ENCODE data around the gene ASCC2.
"Not testable (repeated sequence)": the region's sequence is repeated elsewhere in the genome, so short reads cannot be mapped to it uniquely, and the experiment has no call there.

The ASCC2 gene

DNA sequence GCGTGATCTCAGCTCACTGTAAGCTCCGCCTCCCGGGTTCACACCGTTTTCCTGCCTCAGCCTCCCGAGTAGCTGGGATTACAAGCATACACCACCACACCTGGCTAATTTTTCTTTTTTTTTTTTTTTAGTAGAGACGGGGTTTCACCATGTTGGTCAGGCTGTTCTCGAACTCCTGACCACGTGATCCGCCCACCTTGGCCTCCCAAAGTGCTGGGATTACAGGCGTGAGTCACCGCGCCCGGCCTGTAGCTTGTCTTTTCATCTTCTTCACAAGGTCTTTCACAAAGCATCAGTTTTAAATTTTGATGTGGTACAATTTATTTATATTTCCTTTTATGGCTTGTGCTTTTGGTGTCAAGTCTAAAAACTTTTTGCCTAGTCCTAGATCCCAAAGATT is 27.5 kb upstream of the ASCC2 start:
- H2BK120ac ChIP-seq (ENCODE audit: insufficient read depth, low read length, poor library complexity); H4K8ac ChIP-seq (ENCODE audit: low read depth, low read length): not testable (repeated sequence)

DNA sequence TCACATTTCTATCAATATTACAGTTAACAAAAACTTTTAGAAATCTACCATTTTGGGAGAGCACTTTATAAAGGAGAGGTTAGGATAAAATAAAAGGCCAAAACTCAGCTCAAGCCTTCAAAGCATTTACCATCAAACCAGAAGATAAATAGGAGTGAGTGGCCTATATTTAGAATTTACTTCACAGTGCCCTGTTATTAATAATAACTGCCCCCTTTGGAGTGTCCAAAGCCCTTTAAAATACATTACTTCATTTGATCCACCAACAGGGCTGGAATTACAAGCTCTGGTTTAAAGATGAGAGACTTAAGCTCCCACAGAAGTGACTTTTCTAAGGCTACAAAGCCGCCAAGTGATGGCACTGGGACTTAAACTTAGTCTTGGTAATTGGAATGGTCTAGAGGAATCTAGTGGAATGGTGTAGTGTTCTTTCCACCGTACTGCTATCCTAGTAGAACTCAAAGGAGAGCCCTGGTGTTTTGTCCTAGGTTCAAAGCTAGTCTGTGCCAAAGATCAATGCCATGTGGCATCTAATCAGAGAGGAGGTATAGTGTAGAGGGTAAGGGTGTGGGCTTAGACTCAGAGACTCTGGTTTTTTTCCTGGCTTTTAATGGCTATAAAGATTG is 23.7 kb upstream of the ASCC2 start:
- H3K36me3 ChIP-seq (ENCODE audit: control insufficient read depth in 1 of 2, insufficient read depth in 2 of 2, low read length in 2 of 2): no peaks in the 10 kb centered on the region
- H2BK12ac ChIP-seq (ENCODE audit: low read length): no peak overlapping the region
- no peak overlapping the region for H3K27ac ChIP-seq (ENCODE audit: low read depth, low read length)
- H3K18ac ChIP-seq (ENCODE audit: low read length): no peak overlapping the region
- no peak overlapping the region for H3K23ac ChIP-seq (ENCODE audit: low read length)
- H3K79me1 ChIP-seq (ENCODE audit: low read length): no peaks in the 10 kb centered on the region
- no peak overlapping the region for H2AFZ ChIP-seq (ENCODE audit: insufficient read depth, low read length, poor library complexity)
- H3K9ac ChIP-seq (ENCODE audit: low read length): no peak overlapping the region
- H4K12ac ChIP-seq (ENCODE audit: low read depth, low read length): no peak overlapping the region
- no peak overlapping the region for H2AK5ac ChIP-seq (ENCODE audit: low read length)
- H4K91ac ChIP-seq (ENCODE audit: low read depth, low read length): no peak overlapping the region
- H3K9me3 ChIP-seq (ENCODE audit: insufficient read depth, low read depth, low read length): no peaks in the 10 kb centered on the region
- no CpG with 5 or more reads among the region's 2 CpGs for WGBS (ENCODE audit: extremely low coverage, insufficient coverage, insufficient read length)
- DNase-seq: no peak
- H4K8ac ChIP-seq (ENCODE audit: low read depth, low read length): no peak overlapping the region
- no peaks in the 10 kb centered on the region for H3K4me1 ChIP-seq (ENCODE audit: control insufficient read depth in 1 of 2, insufficient read depth in 2 of 2, low read length in 2 of 2)
- no peaks in the 10 kb centered on the region for H3K27me3 ChIP-seq (ENCODE audit: insufficient read depth, low read length)
- no peak overlapping the region for H2BK5ac ChIP-seq (ENCODE audit: low read depth, low read length, poor library complexity)
- no peaks in the 10 kb centered on the region for H3K79me2 ChIP-seq (ENCODE audit: control insufficient read depth, insufficient read depth, low read length, poor library complexity)
- H3K4ac ChIP-seq (ENCODE audit: low read depth, low read length): no peak overlapping the region
- no peak overlapping the region for H3K14ac ChIP-seq (ENCODE audit: low read length)
- H3K4me2 ChIP-seq (ENCODE audit: low read length): no peak overlapping the region
- no peak overlapping the region for H3K4me3 ChIP-seq (ENCODE audit: low read depth, low read length)
- no peak overlapping the region for H2BK120ac ChIP-seq (ENCODE audit: insufficient read depth, low read length, poor library complexity)

More for the DNA sequence above, 27.5 kb upstream of the ASCC2 start:
- not testable (repeated sequence) for H3K4me1 ChIP-seq (ENCODE audit: control insufficient read depth in 1 of 2, insufficient read depth in 2 of 2, low read length in 2 of 2); H3K79me2 ChIP-seq (ENCODE audit: control insufficient read depth, insufficient read depth, low read length, poor library complexity); H3K4me2 ChIP-seq (ENCODE audit: low read length); H4K91ac ChIP-seq (ENCODE audit: low read depth, low read length); H3K4ac ChIP-seq (ENCODE audit: low read depth, low read length); H3K79me1 ChIP-seq (ENCODE audit: low read length); H3K27me3 ChIP-seq (ENCODE audit: insufficient read depth, low read length); H3K23ac ChIP-seq (ENCODE audit: low read length); H3K9ac ChIP-seq (ENCODE audit: low read length); DNase-seq; H3K27ac ChIP-seq (ENCODE audit: low read depth, low read length); H2AFZ ChIP-seq (ENCODE audit: insufficient read depth, low read length, poor library complexity); H3K9me3 ChIP-seq (ENCODE audit: insufficient read depth, low read depth, low read length); H2BK12ac ChIP-seq (ENCODE audit: low read length); H4K12ac ChIP-seq (ENCODE audit: low read depth, low read length); H2AK5ac ChIP-seq (ENCODE audit: low read length); H3K4me3 ChIP-seq (ENCODE audit: low read depth, low read length); H3K14ac ChIP-seq (ENCODE audit: low read length); H3K36me3 ChIP-seq (ENCODE audit: control insufficient read depth in 1 of 2, insufficient read depth in 2 of 2, low read length in 2 of 2); H2BK5ac ChIP-seq (ENCODE audit: low read depth, low read length, poor library complexity); H3K18ac ChIP-seq (ENCODE audit: low read length)
- no CpG with 5 or more reads among the region's 13 CpGs for WGBS (ENCODE audit: extremely low coverage, insufficient coverage, insufficient read length)

DNA sequence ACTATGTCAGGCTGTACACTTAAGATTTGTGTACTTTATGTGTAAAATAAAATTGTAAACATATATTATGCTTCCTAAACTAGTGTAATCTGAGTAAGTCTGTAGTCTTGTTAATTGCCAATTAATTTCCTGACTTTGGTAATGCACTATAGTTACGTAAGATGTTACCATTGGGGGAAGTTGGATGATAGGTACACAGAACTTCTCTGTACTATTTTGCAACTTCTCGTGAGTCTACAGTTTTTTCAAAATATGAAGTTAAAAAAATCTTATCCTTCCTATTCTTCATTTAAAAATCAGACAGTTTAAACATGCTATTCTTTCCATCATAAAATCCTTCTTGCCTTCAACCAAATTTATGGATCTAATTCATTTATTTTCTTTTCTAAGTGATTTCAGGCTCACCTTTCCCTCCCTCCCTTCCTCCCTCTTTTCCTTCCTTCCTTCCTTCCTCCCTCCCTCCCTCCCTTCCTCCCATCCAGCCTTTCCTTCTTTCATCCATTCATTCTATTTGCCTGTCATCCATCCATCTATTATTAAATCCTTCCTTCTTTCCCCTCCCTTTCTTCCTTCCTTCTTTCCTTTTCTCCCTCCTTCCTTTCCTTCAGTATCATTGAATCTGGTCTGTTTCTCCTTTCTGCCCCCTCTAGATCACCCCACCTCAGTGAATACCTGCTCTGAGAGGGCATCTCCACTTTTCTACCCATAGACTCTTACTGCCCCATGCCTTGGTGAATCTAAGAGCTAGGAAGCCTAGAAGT is 22.1 kb upstream of the ASCC2 start:
- no peak overlapping the region for H3K18ac ChIP-seq (ENCODE audit: low read length)
- H3K79me1 ChIP-seq (ENCODE audit: low read length): no peaks in the 10 kb centered on the region
- no peak overlapping the region for H4K8ac ChIP-seq (ENCODE audit: low read depth, low read length)
- H3K9me3 ChIP-seq (ENCODE audit: insufficient read depth, low read depth, low read length): no peaks in the 10 kb centered on the region
- H3K79me2 ChIP-seq (ENCODE audit: control insufficient read depth, insufficient read depth, low read length, poor library complexity): no peaks in the 10 kb centered on the region
- DNase-seq: no peak
- H3K4ac ChIP-seq (ENCODE audit: low read depth, low read length): no peak overlapping the region
- WGBS (ENCODE audit: extremely low coverage, insufficient coverage, insufficient read length): no CpG with 5 or more reads among the region's 2 CpGs
- no peak overlapping the region for H2AFZ ChIP-seq (ENCODE audit: insufficient read depth, low read length, poor library complexity)
- no peak overlapping the region for H4K91ac ChIP-seq (ENCODE audit: low read depth, low read length)
- no peak overlapping the region for H3K4me3 ChIP-seq (ENCODE audit: low read depth, low read length)
- H4K12ac ChIP-seq (ENCODE audit: low read depth, low read length): no peak overlapping the region
- H3K4me1 ChIP-seq (ENCODE audit: control insufficient read depth in 1 of 2, insufficient read depth in 2 of 2, low read length in 2 of 2): no peaks in the 10 kb centered on the region
- no peak overlapping the region for H2AK5ac ChIP-seq (ENCODE audit: low read length)
- no peaks in the 10 kb centered on the region for H3K36me3 ChIP-seq (ENCODE audit: control insufficient read depth in 1 of 2, insufficient read depth in 2 of 2, low read length in 2 of 2)
- no peak overlapping the region for H3K27ac ChIP-seq (ENCODE audit: low read depth, low read length)
- no peak overlapping the region for H3K23ac ChIP-seq (ENCODE audit: low read length)
- no peak overlapping the region for H3K9ac ChIP-seq (ENCODE audit: low read length)
- no peaks in the 10 kb centered on the region for H3K27me3 ChIP-seq (ENCODE audit: insufficient read depth, low read length)
- H2BK12ac ChIP-seq (ENCODE audit: low read length): no peak overlapping the region
- H3K4me2 ChIP-seq (ENCODE audit: low read length): no peak overlapping the region
- H2BK120ac ChIP-seq (ENCODE audit: insufficient read depth, low read length, poor library complexity): no peak overlapping the region
- H2BK5ac ChIP-seq (ENCODE audit: low read depth, low read length, poor library complexity): no peak overlapping the region
- H3K14ac ChIP-seq (ENCODE audit: low read length): no peak overlapping the region

DNA sequence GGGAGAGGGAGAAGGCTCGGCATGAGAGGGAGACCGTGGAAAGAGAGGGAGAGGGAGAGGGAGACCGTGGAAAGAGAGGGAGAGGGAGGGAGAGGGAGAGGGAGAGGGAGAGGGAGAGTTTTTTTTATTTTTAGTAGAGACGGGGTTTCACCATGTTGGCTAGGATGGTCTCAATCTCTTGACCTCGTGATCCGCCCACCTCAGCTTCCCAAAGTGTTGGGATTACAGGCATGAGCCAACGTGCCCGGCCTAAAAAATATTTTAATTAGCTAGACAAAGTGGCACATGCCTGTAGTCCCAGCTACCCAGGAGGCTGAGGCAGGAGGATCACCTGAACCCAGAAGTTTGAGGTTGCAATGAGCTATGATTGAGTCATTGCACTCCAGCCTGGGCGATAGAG is 21.0 kb upstream of the ASCC2 start:
- not testable (repeated sequence) for H2BK5ac ChIP-seq (ENCODE audit: low read depth, low read length, poor library complexity); H3K79me1 ChIP-seq (ENCODE audit: low read length)
- WGBS (ENCODE audit: extremely low coverage, insufficient coverage, insufficient read length): 78% methylated on average over 1 of the region's 9 CpGs

More for the DNA sequence above, 21.0 kb upstream of the ASCC2 start:
- H3K79me2 ChIP-seq (ENCODE audit: control insufficient read depth, insufficient read depth, low read length, poor library complexity); H3K4me3 ChIP-seq (ENCODE audit: low read depth, low read length); H2BK12ac ChIP-seq (ENCODE audit: low read length); H3K36me3 ChIP-seq (ENCODE audit: control insufficient read depth in 1 of 2, insufficient read depth in 2 of 2, low read length in 2 of 2); H3K4me1 ChIP-seq (ENCODE audit: control insufficient read depth in 1 of 2, insufficient read depth in 2 of 2, low read length in 2 of 2); H3K27me3 ChIP-seq (ENCODE audit: insufficient read depth, low read length); H4K8ac ChIP-seq (ENCODE audit: low read depth, low read length); H3K14ac ChIP-seq (ENCODE audit: low read length); H3K9ac ChIP-seq (ENCODE audit: low read length); H4K91ac ChIP-seq (ENCODE audit: low read depth, low read length); H2BK120ac ChIP-seq (ENCODE audit: insufficient read depth, low read length, poor library complexity); H3K4me2 ChIP-seq (ENCODE audit: low read length); H3K23ac ChIP-seq (ENCODE audit: low read length); H3K4ac ChIP-seq (ENCODE audit: low read depth, low read length); H4K12ac ChIP-seq (ENCODE audit: low read depth, low read length); H3K18ac ChIP-seq (ENCODE audit: low read length); DNase-seq; H3K27ac ChIP-seq (ENCODE audit: low read depth, low read length); H2AK5ac ChIP-seq (ENCODE audit: low read length); H3K9me3 ChIP-seq (ENCODE audit: insufficient read depth, low read depth, low read length); H2AFZ ChIP-seq (ENCODE audit: insufficient read depth, low read length, poor library complexity): not testable (repeated sequence)
